ENCODE results near the gene CRISP2.
A peak's percentile ranks its signal among the peaks of the same experiment; 100 is the strongest.

Gene CRISP2

DNA sequence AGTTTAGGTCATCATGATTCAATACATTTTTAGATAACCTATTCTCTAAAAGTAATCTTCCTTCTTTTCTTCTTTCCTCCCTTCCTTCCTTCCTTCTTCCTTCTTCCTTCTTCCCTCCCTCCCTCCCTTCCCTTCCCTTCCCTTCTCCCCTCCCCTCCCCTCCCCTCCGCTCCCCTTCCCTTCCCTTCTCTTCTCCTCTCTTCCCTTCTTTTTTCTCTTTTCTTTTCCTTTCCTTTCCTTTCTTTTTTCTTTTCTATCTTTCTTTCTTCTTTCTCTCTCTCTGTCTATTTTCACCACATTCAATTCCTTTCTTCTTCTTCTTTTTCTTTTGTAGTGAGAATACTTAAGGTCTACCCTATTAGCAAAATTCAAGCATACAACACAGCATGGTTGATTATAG, 59.4 kb downstream of the CRISP2 start:
- no peak for DNase-seq (ENCODE audit: low read depth, low spot score)

GRCh38 chr6:49653438-49653837, 59.9 kb downstream of the CRISP2 start:
- DNase-seq (ENCODE audit: low read depth, low spot score), result no peak

DNA sequence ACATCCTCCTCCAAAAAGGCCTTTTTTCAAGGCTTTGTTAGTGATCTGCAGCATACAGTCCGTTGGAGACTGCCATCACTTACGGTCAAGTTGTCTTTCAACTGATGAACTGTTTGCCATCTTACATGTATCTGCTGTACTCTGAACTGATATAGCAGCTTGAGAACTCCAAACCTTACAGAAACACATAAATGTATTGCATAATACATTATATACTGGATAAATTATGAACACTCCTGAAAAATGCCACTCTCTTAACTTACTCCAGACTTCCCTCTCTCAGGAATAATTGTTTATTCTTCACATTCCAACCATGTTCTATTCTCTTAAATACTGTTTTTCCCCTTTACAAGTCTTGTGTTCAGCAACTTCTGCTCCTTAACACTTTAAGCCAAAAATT, 62.1 kb downstream of the CRISP2 start:
- no peak for DNase-seq (ENCODE audit: low read depth, low spot score)

DNA sequence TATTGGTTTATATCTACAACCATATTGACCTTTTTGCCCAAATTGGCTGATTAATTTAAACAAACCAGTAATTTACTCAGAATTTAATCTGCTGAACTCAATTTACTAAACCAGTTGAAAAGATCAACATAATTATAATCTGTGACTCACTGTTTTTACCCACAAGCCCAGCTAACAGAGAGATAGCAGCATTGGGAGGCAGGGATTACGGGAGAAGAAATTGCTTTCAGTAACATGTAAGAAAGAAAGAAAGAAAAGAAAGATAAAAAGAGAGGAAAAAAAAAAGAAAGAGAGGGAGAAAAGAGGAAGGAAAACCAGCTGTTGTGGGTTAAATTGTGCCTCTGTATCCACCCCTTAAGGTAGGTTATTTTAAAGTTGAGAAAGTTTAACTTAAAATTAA, 63.4 kb downstream of the CRISP2 start:
- DNase-seq (ENCODE audit: low read depth, low spot score), result peak; percentile 1

GRCh38 chr6:49648036-49648435, 65.3 kb downstream of the CRISP2 start:
- DNase-seq (ENCODE audit: low read depth, low spot score), result no peak

- no peak for DNase-seq (ENCODE audit: low read depth, low spot score)
Observed at GRCh38 chr6:49647476-49647875, 65.9 kb downstream of the CRISP2 start.

DNA sequence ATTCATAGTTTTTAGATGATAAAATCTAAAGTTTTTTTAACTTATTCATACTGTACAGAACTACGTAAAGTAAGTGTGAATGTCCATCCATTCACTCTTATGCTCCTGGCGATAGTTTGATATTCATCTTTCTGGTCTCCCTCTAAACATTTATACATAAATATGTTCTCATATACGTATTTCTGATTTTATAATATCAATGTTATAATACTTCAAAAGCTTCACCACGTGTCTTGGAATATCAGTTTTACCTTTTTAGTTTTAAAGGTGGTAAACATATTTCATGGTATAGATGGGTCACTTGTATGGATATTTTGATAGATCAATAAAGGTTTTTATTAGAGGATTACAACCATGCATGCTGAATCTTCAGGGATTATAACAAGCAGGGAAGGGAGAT, 66.4 kb downstream of the CRISP2 start:
- no peak for DNase-seq (ENCODE audit: low read depth, low spot score)

DNA sequence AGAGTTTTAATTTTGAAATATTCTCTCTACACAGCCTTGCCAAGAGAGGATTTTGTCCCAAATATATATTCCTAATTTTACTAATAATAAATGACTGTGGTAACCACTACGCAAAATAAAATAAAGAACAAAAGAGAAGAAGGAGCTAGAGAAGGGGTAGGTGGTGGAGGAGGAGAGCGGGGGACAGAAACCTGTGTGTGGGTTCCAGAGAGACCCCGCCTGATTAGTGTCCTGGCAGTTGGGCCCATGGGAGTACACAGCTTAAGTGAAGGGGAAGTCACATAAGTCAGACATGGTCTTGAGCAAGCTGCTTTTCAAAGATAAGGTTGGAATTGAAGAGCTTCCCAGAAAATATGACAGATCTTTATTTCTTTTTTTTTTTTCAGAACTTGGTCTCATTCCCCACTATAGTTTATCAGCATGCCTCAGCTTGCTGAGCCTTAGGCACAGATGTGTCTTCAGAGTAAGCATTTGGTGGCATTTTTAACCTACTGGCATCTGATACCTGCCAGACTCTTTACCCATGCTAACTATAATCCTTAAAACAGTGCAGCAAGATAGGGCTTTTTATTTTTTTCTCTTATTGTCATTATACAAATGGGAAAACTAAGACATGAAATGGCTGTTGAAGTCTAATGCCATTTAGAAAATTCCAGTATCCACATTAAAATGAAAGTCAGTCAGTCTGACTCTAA, 67.1 kb downstream of the CRISP2 start:
- no peak for DNase-seq (ENCODE audit: low read depth, low spot score)

GRCh38 chr6:49645139-49645538, 68.2 kb downstream of the CRISP2 start:
- DNase-seq (ENCODE audit: low read depth, low spot score), result no peak
